GM12878 (cell line): Measurements from ENCODE around the gene LYL1. TPM values are rescaled to one million over a fixed set of nuclear protein-coding genes. Genes with fewer than 3 reads are reported as not detected.

Experiments
- ATAC-seq: fragments of 200-7000 bp; cut with Tn5 transposase; 3 replicates; pipeline ENCODE4 v1.9.1; 2020; ENCODE audit warnings: mild to moderate bottlenecking, moderate library complexity
- BruUV-seq: library from RNA; stranded (reverse); fragments of 400-500 nt; replicated peaks from 2 replicates; lab custom pipeline; 2021; lab: Mats Ljungman, UMichigan
- CTCF ChIA-PET: fragments of 300-600 bp; sonication (Branson Sonifier 250); formaldehyde crosslinking; extraction: SDS; loops from one replicate; lab custom pipeline; 2021; ENCODE audit warnings: inconsistent platforms; lab: Yijun Ruan, JAX
- POLR2A ChIA-PET: fragments of 350-600 bp; formaldehyde crosslinking; extraction: SDS; loops from one replicate; lab custom pipeline; 2021; ENCODE audit warnings: inconsistent platforms; lab: Charles Lee
- RAD21 ChIA-PET: fragments of 300-600 bp; sonication (Branson Sonifier 250); formaldehyde crosslinking; loops from one replicate; lab custom pipeline; 2023; ENCODE audit warnings: antibody characterized with exemption; ENCODE audit not compliant: unreplicated experiment; lab: Charles Lee
- SMC1A ChIA-PET: fragments of 300-600 bp; sonication (Branson Sonifier 250); formaldehyde crosslinking; loops from one replicate; lab custom pipeline; 2023; ENCODE audit not compliant: unreplicated experiment, uncharacterized antibody; lab: Charles Lee
- DNase-seq: peaks from one replicate; pipeline ENCODE4 v3.0.0-alpha.2; 2011; ENCODE audit warnings: low read depth, low spot score
- FAIRE-seq: peaks from 3 replicates; lab custom pipeline; 2011; peaks lifted over from hg19 to GRCh38; lab: Jason Lieb, UNC
- H2AFZ ChIP-seq: 2 replicates; pipeline ENCODE4 v1.6.0; 2011; ENCODE audit warnings: low read depth, low read length, control low read depth; ENCODE audit not compliant: control insufficient read depth
- H3K27ac ChIP-seq: 2 replicates; pipeline ENCODE4 v1.5.1; 2011; ENCODE audit warnings: control low read depth; ENCODE audit not compliant: control insufficient read depth, insufficient read depth
- H3K27me3 ChIP-seq, 2 experiments: replicated peaks in 1 of 2; 2 replicates each; pipeline versions ENCODE4 v1.6.0 to v1.6.1; 2011; ENCODE audit warnings: low read length in 1 of 2; ENCODE audit not compliant: control insufficient read depth in 2 of 2, insufficient read depth in 2 of 2
- H3K36me3 ChIP-seq, 2 experiments: 2 replicates each; pipeline ENCODE4 v1.5.1; 2011; ENCODE audit warnings: low read length in 1 of 2; ENCODE audit not compliant: control insufficient read depth in 2 of 2, insufficient read depth in 2 of 2
- H3K4me1 ChIP-seq: 2 replicates; pipeline ENCODE4 v1.6.1; 2011; ENCODE audit warnings: mild to moderate bottlenecking, low read length, moderate library complexity, mixed read lengths; ENCODE audit not compliant: control insufficient read depth, insufficient read depth
- H3K4me2 ChIP-seq: 2 replicates; pipeline ENCODE4 v1.6.0; 2011; ENCODE audit warnings: control low read depth; ENCODE audit not compliant: control insufficient read depth, insufficient read depth
- H3K4me3 ChIP-seq: fragments of 200-600 bp; sonication (generic); 2 replicates; pipeline ENCODE4 v1.5.1; 2016
- H3K79me2 ChIP-seq: 2 replicates; pipeline ENCODE4 v1.6.0; 2011; ENCODE audit warnings: low read length; ENCODE audit not compliant: control insufficient read depth, insufficient read depth
- H3K9ac ChIP-seq: 2 replicates; pipeline ENCODE4 v1.8.0; 2011; ENCODE audit warnings: low read length, control low read depth, mixed read lengths; ENCODE audit not compliant: control insufficient read depth, insufficient read depth
- H3K9me3 ChIP-seq: replicated peaks from 3 replicates; pipeline ENCODE4 v1.5.1; 2011; ENCODE audit warnings: mild to moderate bottlenecking, low read length; ENCODE audit not compliant: control insufficient read depth, insufficient read depth
- H4K20me1 ChIP-seq: 2 replicates; pipeline ENCODE4 v1.6.0; 2011; ENCODE audit not compliant: control insufficient read depth, insufficient read depth
- ATF2 ChIP-seq: IDR thresholded peaks from 2 replicates; pipeline ENCODE4 v1.6.1; 2012; ENCODE audit warnings: low read length, inconsistent platforms
- CHD1 ChIP-seq: IDR thresholded peaks from 2 replicates; pipeline ENCODE4 v1.6.1; 2012; ENCODE audit warnings: low read depth, low read length, improper control_type of control experiment
- GATAD2B ChIP-seq: fragments of 450-650 bp; conservative IDR thresholded peaks from 2 replicates; pipeline ENCODE4 v1.6.1; 2017; ENCODE audit warnings: low read depth, mild to moderate bottlenecking, moderate library complexity
- HCFC1 ChIP-seq: fragments of 150-350 bp; IDR thresholded peaks from 2 replicates; pipeline ENCODE4 v1.6.1; 2014; ENCODE audit warnings: low read length
- JUND ChIP-seq: IDR thresholded peaks from 2 replicates; pipeline ENCODE4 v1.6.1; 2012; ENCODE audit warnings: low read depth, mild to moderate bottlenecking, low read length, improper control_type of control experiment, moderate library complexity
- NFYA ChIP-seq: IDR thresholded peaks from 2 replicates; pipeline ENCODE4 v1.6.1; 2011; ENCODE audit warnings: low read depth, mild to moderate bottlenecking, low read length, improper control_type of control experiment, borderline replicate concordance
- NKRF ChIP-seq: fragments of 450-650 bp; conservative IDR thresholded peaks from 2 replicates; pipeline ENCODE4 v1.6.1; 2017; ENCODE audit warnings: mild to moderate bottlenecking, moderate library complexity
- POLR2A ChIP-seq: IDR thresholded peaks from 2 replicates; pipeline ENCODE4 v1.6.1; 2011; ENCODE audit warnings: low read depth, mild to moderate bottlenecking, low read length
- RBBP5 ChIP-seq: fragments of 200-600 bp; sonication (generic); conservative IDR thresholded peaks from 2 replicates; pipeline ENCODE4 v1.6.1; 2016
- SPI1 ChIP-seq: IDR thresholded peaks from 2 replicates; pipeline ENCODE4 v1.6.1; 2011; ENCODE audit warnings: low read depth, mild to moderate bottlenecking, low read length, moderate library complexity, borderline replicate concordance; ENCODE audit not compliant: insufficient read depth
- ZBTB33 ChIP-seq: fragments of 450-650 bp; IDR thresholded peaks from 2 replicates; pipeline ENCODE4 v1.6.1; 2017; ENCODE audit warnings: mild to moderate bottlenecking
- WGBS: methylation state at CpG from one replicate; pipeline ENCODE4 v1.1.6; 2016; ENCODE audit warnings: low lambda C conversion rate; ENCODE audit not compliant: insufficient replicate concordance, insufficient coverage; ENCODE audit errors: missing lambda C conversion rate; 5-methylcytosine and 5-hydroxymethylcytosine counted together
- in situ Hi-C: fragments of 300-500 bp; cut with MboI; formaldehyde crosslinking; loops from 9 replicates; pipeline ENCODE4 v1.14.3; 2018; ENCODE audit warnings: mixed read lengths
- intact Hi-C: fragments of 100-400 bp; cut with micrococcal nuclease; formaldehyde crosslinking; loops from one replicate; pipeline ENCODE4 v1.14.2; 2022; ENCODE audit not compliant: unreplicated experiment
- polyA plus RNA-seq, 11 experiments: library from polyadenylated mRNA; depleted of rRNA in 4 of 11; unstranded in 6 of 11; stranded (reverse) in 5 of 11; fragments of >200 nt; fragmentation: Nextera tagmentation in 4 of 11; fragmentation: Illumina TruSeq in 1 of 11; extraction: Ambion mirVana in 4 of 11; extraction: Trizol in 1 of 11; gene quantifications; 1 replicate in 1 of 11; 2 replicates in 10 of 11; pipeline versions ENCODE4 v1.2.1 to v1.2.3, GENCODE V29; 2011 to 2016; ENCODE audit warnings: inconsistent platforms in 2 of 11, missing spikeins in 2 of 11, low read depth in 1 of 11
- total RNA-seq, 4 experiments: library from RNA; depleted of rRNA in 3 of 4; stranded (reverse); fragments of >200 nt in 3 of 4; fragmentation: Illumina TruSeq in 1 of 4; extraction: Trizol in 1 of 4; gene quantifications; 2 replicates each; pipeline versions ENCODE4 v1.2.1 to v1.2.3, GENCODE V29; 2013 to 2021

Gene LYL1
- total and polyA plus RNA-seq, 10 of the 15 experiments (the other 5 are each of a cell fraction or from before 2014, with no cell fraction given), result 0.10 to 34.8 (median 4.4) TPM

- Histone ChIP-seq H3K27ac (no peak overlapping the region), H3K9me3 (no peaks in the 10 kb centered on the region), H3K9ac (no peak overlapping the region), H3K4me1 (no peaks in the 10 kb centered on the region), H3K36me3 (peaks cover 0 to 13% of the 10 kb centered on the region in 2 experiments), H3K27me3 (no peaks in the 10 kb centered on the region), H2AFZ (no peak overlapping the region), H4K20me1 (peaks cover 7% of the 10 kb centered on the region), H3K4me3 (no peak overlapping the region), H3K79me2 (peaks cover 17% of the 10 kb centered on the region), H3K4me2 (no peak overlapping the region)
- RAD21 ChIA-PET, result no interaction called here
- no TSS peak for BruUV-seq
- POLR2A ChIA-PET, result interaction anchor here (0.6 to 1.0 kb wide), 2 partner anchors 11 to 167 kb away, joined by 3 read pairs; no protein-coding TSS in a partner anchor
- ATAC-seq, result no peak
- TF ChIP-seq POLR2A (0 out of 2 replicates have a peak, but pooled peaks have one; percentile 21), ZBTB33 (no peak)
- WGBS, result 95% methylated on average over 3 of the region's 3 CpGs
- FAIRE-seq, result no peak
- SMC1A ChIA-PET, result interaction anchor here (1.3 kb wide), 1 partner anchor 11 kb away, joined by 3 read pairs; no protein-coding TSS in a partner anchor
- in situ Hi-C loops, result no loop called here
- intact Hi-C loops, result no loop called here
- no peak for DNase-seq
- CTCF ChIA-PET, result interaction anchor here (0.7 kb wide), 1 partner anchor 64 kb away, joined by 3 read pairs; no protein-coding TSS in a partner anchor
These were observed 28.3 kb upstream of the LYL1 start for GRCh38 chr19:13130886-13131490.

- no peak for FAIRE-seq
- ChIA-PET POLR2A (interaction anchor here (1.0 kb wide), 1 partner anchor 9 kb away, joined by 3 read pairs; no protein-coding TSS in a partner anchor), SMC1A (no interaction called here), CTCF (interaction anchor here (1.5 kb wide), 1 partner anchor 68 kb away, joined by 3 read pairs; no protein-coding TSS in a partner anchor), RAD21 (interaction anchor here (0.8 kb wide), 1 partner anchor 85 kb away, joined by 5 read pairs; no protein-coding TSS in a partner anchor)
- Histone ChIP-seq H3K79me2 (peaks cover 17% of the 10 kb centered on the region), H3K36me3 (peaks cover 0 to 3% of the 10 kb centered on the region in 2 experiments), H3K4me2 (no peak overlapping the region), H3K9ac (no peak overlapping the region), H3K4me3 (no peak overlapping the region), H2AFZ (no peak overlapping the region), H3K4me1 (no peaks in the 10 kb centered on the region), H3K27ac (no peak overlapping the region), H3K27me3 (no peaks in the 10 kb centered on the region), H4K20me1 (peaks cover 7% of the 10 kb centered on the region), H3K9me3 (no peaks in the 10 kb centered on the region)
- intact Hi-C loops, result no loop called here
- no TSS peak for BruUV-seq
- in situ Hi-C loops, result no loop called here
- DNase-seq, result no peak
- 91% methylated on average over 9 of the region's 9 CpGs for WGBS
- no peak for ATAC-seq
- no peak for TF ChIP-seq CHD1
- no peak for TF ChIP-seq GATAD2B
- no peak for TF ChIP-seq HCFC1
- no peak for TF ChIP-seq NFYA
- TF ChIP-seq ATF2, result no peak
- TF ChIP-seq JUND, result no peak
- TF ChIP-seq RBBP5, result no peak
- TF ChIP-seq NKRF, result no peak
- no peak for TF ChIP-seq SPI1
These were observed 26.7 kb upstream of the LYL1 start for GRCh38 chr19:13129384-13129783.
